HepG2 (cell line): ENCODE results near the gene GRHL3. TPM values are rescaled to one million over a fixed set of nuclear protein-coding genes. Genes with fewer than 3 reads are reported as not detected.
A peak's percentile ranks its signal among the peaks of the same experiment; 100 is the strongest.

ENCODE experiments used
- ATAC-seq: fragments of 200-7000 bp; cut with Tn5 transposase; 3 replicates; pipeline ENCODE4 v1.9.1; 2020; ENCODE audit warnings: mild to moderate bottlenecking, moderate library complexity
- BruUV-seq: library from RNA; stranded (reverse); fragments of 400-500 nt; replicated peaks from 2 replicates; lab custom pipeline; 2021; lab: Mats Ljungman, UMichigan
- CTCF ChIA-PET: fragments of 300-600 bp; formaldehyde crosslinking; extraction: SDS; loops from one replicate; lab custom pipeline; 2021; ENCODE audit warnings: low total read pairs, inconsistent platforms, low intra/inter-chr PET ratio; lab: Yijun Ruan, JAX
- POLR2A ChIA-PET: fragments of 350-600 bp; sonication (Branson Sonifier 250); formaldehyde crosslinking; loops from one replicate; lab custom pipeline; 2020; ENCODE audit warnings: antibody characterized with exemption, inconsistent platforms; lab: Yijun Ruan, JAX
- DNase-seq: peaks from one replicate; pipeline ENCODE4 v3.0.0-alpha.2; 2015; ENCODE audit warnings: low spot score
- FAIRE-seq: peaks from 3 replicates; lab custom pipeline; 2011; peaks lifted over from hg19 to GRCh38; lab: Jason Lieb, UNC
- H2AFZ ChIP-seq: one replicate; pipeline ENCODE4 v1.6.1; 2011; ENCODE audit warnings: low read length, inconsistent platforms
- H3K27ac ChIP-seq: fragments of 300-600 bp; 3 replicates; pipeline ENCODE4 v1.8.0; 2011; ENCODE audit warnings: mixed run types, mild to moderate bottlenecking, mixed read lengths, low read length, inconsistent platforms; ENCODE audit not compliant: insufficient read depth; ENCODE audit errors: extremely low read length
- H3K27me3 ChIP-seq, 2 experiments: fragments of 200-600 bp in 1 of 2; 2 replicates in 1 of 2; 3 replicates in 1 of 2; pipeline versions ENCODE4 v1.6.0 to v1.8.0; 2011; ENCODE audit warnings: low read length in 2 of 2, mild to moderate bottlenecking in 2 of 2, moderate library complexity in 2 of 2, inconsistent platforms in 1 of 2; ENCODE audit not compliant: insufficient read depth in 2 of 2, control insufficient read depth in 1 of 2
- H3K36me3 ChIP-seq, 2 experiments: fragments of 200-600 bp in 1 of 2; replicated peaks in 1 of 2; 2 replicates in 1 of 2; 3 replicates in 1 of 2; pipeline versions ENCODE4 v1.5.1 to v1.8.0; 2011; ENCODE audit warnings: low read length in 2 of 2, inconsistent platforms in 1 of 2; ENCODE audit not compliant: insufficient read depth in 2 of 2, control insufficient read depth in 1 of 2
- H3K4me1 ChIP-seq: 2 replicates; pipeline ENCODE4 v1.5.1; 2012; ENCODE audit warnings: low read length, inconsistent platforms; ENCODE audit not compliant: insufficient read depth
- H3K4me2 ChIP-seq: 2 replicates; pipeline ENCODE4 v1.6.0; 2011; ENCODE audit warnings: low read depth, low read length, inconsistent platforms
- H3K4me3 ChIP-seq, 3 experiments: fragments of 200-600 bp in 1 of 3; sonication (generic), shearing (Covaris generic) in 1 of 3; replicated peaks in 1 of 3; 2 replicates each; pipeline ENCODE4 v1.5.1; 2011 to 2016; ENCODE audit warnings: low read length in 3 of 3, inconsistent platforms in 2 of 3, low read depth in 2 of 3, mild to moderate bottlenecking in 2 of 3, control low read depth in 1 of 3, mixed read lengths in 1 of 3; ENCODE audit not compliant: insufficient read depth in 1 of 3
- H3K79me2 ChIP-seq: one replicate; pipeline ENCODE4 v1.6.1; 2011; ENCODE audit warnings: low read length, inconsistent platforms; ENCODE audit not compliant: insufficient read depth
- H3K9ac ChIP-seq: 2 replicates; pipeline ENCODE4 v1.6.0; 2011; ENCODE audit warnings: mild to moderate bottlenecking, low read depth, low read length, inconsistent platforms; ENCODE audit not compliant: insufficient read depth
- H3K9me3 ChIP-seq: 2 replicates; pipeline ENCODE4 v1.5.1; 2012; ENCODE audit warnings: mild to moderate bottlenecking, low read length
- H4K20me1 ChIP-seq: 2 replicates; pipeline ENCODE4 v1.6.0; 2011; ENCODE audit warnings: inconsistent platforms, mild to moderate bottlenecking, low read length, moderate library complexity; ENCODE audit not compliant: insufficient read depth
- ISX ChIP-seq: sonication (generic); formaldehyde crosslinking; conservative IDR thresholded peaks from 2 replicates; pipeline ENCODE4 v1.5.0; 2020; ENCODE audit warnings: missing genetic modification reagents
- MED13 ChIP-seq: sonication (generic); formaldehyde crosslinking; IDR thresholded peaks from 2 replicates; pipeline ENCODE4 v1.5.0; 2020; ENCODE audit warnings: missing genetic modification reagents
- MNT ChIP-seq: fragments of 450-650 bp; IDR thresholded peaks from 2 replicates; pipeline ENCODE4 v1.6.1; 2016
- PHF20 ChIP-seq: sonication (generic); formaldehyde crosslinking; IDR thresholded peaks from 2 replicates; pipeline ENCODE4 v1.5.0; 2020; ENCODE audit warnings: mild to moderate bottlenecking, missing genetic modification reagents
- THYN1 ChIP-seq: sonication (generic); formaldehyde crosslinking; IDR thresholded peaks from 2 replicates; pipeline ENCODE4 v1.8.1; 2023; ENCODE audit warnings: low read depth, mild to moderate bottlenecking, moderate library complexity, missing genetic modification reagents, borderline replicate concordance
- ZNF460 ChIP-seq: sonication (generic); formaldehyde crosslinking; IDR thresholded peaks from 2 replicates; pipeline ENCODE4 v1.5.1; 2020; ENCODE audit warnings: missing genetic modification reagents, mild to moderate bottlenecking, borderline replicate concordance
- ZNF496 ChIP-seq: sonication (generic); formaldehyde crosslinking; IDR thresholded peaks from 2 replicates; pipeline ENCODE4 v1.8.1; 2023; ENCODE audit warnings: mild to moderate bottlenecking, moderate library complexity, missing genetic modification reagents; ENCODE audit not compliant: insufficient replicate concordance
- ZNF749 ChIP-seq: sonication (generic); formaldehyde crosslinking; IDR thresholded peaks from 2 replicates; pipeline ENCODE4 v1.8.0; 2022; ENCODE audit warnings: mild to moderate bottlenecking, missing genetic modification reagents, moderate library complexity, borderline replicate concordance
- WGBS: methylation state at CpG from one replicate; pipeline ENCODE4 v1.1.6; 2017; ENCODE audit warnings: low lambda C conversion rate; 5-methylcytosine and 5-hydroxymethylcytosine counted together
- in situ Hi-C: cut with HindIII; loops from 2 replicates; pipeline ENCODE4 v1.10.0; 2017; ENCODE audit warnings: low pct_unique_long_range_greater_than_20kb; ENCODE audit not compliant: extremely low pct_ligation_motif_present
- intact Hi-C: fragments of 100-400 bp; cut with micrococcal nuclease; formaldehyde crosslinking; loops from one replicate; pipeline ENCODE4 v1.10.0; 2022; ENCODE audit not compliant: unreplicated experiment
- polyA plus RNA-seq, 8 experiments: library from polyadenylated mRNA; depleted of rRNA in 3 of 8; stranded (reverse) in 7 of 8; unstranded in 1 of 8; fragments of >200 nt; fragmentation: Illumina TruSeq in 4 of 8; extraction: Trizol in 4 of 8; gene quantifications; 2 replicates each; pipeline versions ENCODE4 v1.2.1 to v1.2.3, GENCODE V29; 2011 to 2016; ENCODE audit warnings: low read depth in 4 of 8, missing spikeins in 1 of 8, mixed read lengths in 1 of 8; ENCODE audit not compliant: insufficient read depth in 1 of 8
- total RNA-seq, 5 experiments: library from RNA; depleted of rRNA; stranded (reverse); fragments of >200 nt; fragmentation: Illumina TruSeq; extraction: Trizol; gene quantifications; 2 replicates each; pipeline ENCODE4 v1.2.3, GENCODE V29; 2016; ENCODE audit warnings: low read depth in 1 of 5

Gene GRHL3
- total and polyA plus RNA-seq, 2 of the 13 experiments (the other 11 are each of a cell fraction or from before 2014, with no cell fraction given) = not detected

- no peak for TF ChIP-seq ZNF496 (CRISPR knock-in tag)
- no peak for TF ChIP-seq THYN1 (CRISPR knock-in tag)
- TF ChIP-seq PHF20 = no peak
- TF ChIP-seq ZNF749 = no peak
- no peak for TF ChIP-seq ISX (CRISPR knock-in tag)
- no peak for TF ChIP-seq MED13 (CRISPR knock-in tag)
- TF ChIP-seq, all 625 proteins: peak for 0
Measured at GRCh38 chr1:24329797-24330543, 10.8 kb downstream of the GRHL3 start (continued).

- ChIA-PET CTCF (no interaction called here), POLR2A (no interaction called here)
- no peak overlapping the region for H3K27ac ChIP-seq
- no peak for FAIRE-seq
- in situ Hi-C loops (no loop called here), intact Hi-C loops (no loop called here)
- H3K4me2 ChIP-seq = no peak overlapping the region
- no peak overlapping the region for H3K9ac ChIP-seq
- ATAC-seq = no peak
- no peak overlapping the region for H3K4me3 ChIP-seq
- no peaks in the 10 kb centered on the region for H4K20me1 ChIP-seq
- no TSS peak for BruUV-seq
- DNase-seq = no peak
- H3K79me2 ChIP-seq = no peaks in the 10 kb centered on the region
- WGBS = 12% methylated on average over 7 of the region's 7 CpGs
- peaks cover 1 to 21% of the 10 kb centered on the region in 2 experiments; a peak in 3 of 5 replicates for H3K27me3 ChIP-seq
- no peaks in the 10 kb centered on the region for H3K4me1 ChIP-seq
- H2AFZ ChIP-seq = no peak overlapping the region
- no peaks in the 10 kb centered on the region for H3K9me3 ChIP-seq
- TF ChIP-seq ZNF460 (no peak), MNT (0 out of 2 replicates have a peak, but pooled peaks have one; percentile 25)
- TF ChIP-seq, all 625 proteins: peak for 1
- no peaks in the 10 kb centered on the region for H3K36me3 ChIP-seq
Measured at GRCh38 chr1:24331961-24332673, 13.0 kb downstream of the GRHL3 start.
